ENCODE measurements around the gene COL9A3. TPM values are rescaled to one million over a fixed set of nuclear protein-coding genes. Genes with fewer than 3 reads are reported as not detected.
A peak's percentile ranks its signal among the peaks of the same experiment; 100 is the strongest.

COL9A3 gene
- total RNA-seq, 1 donor from 2014 or later, result 10.5 TPM

DNA sequence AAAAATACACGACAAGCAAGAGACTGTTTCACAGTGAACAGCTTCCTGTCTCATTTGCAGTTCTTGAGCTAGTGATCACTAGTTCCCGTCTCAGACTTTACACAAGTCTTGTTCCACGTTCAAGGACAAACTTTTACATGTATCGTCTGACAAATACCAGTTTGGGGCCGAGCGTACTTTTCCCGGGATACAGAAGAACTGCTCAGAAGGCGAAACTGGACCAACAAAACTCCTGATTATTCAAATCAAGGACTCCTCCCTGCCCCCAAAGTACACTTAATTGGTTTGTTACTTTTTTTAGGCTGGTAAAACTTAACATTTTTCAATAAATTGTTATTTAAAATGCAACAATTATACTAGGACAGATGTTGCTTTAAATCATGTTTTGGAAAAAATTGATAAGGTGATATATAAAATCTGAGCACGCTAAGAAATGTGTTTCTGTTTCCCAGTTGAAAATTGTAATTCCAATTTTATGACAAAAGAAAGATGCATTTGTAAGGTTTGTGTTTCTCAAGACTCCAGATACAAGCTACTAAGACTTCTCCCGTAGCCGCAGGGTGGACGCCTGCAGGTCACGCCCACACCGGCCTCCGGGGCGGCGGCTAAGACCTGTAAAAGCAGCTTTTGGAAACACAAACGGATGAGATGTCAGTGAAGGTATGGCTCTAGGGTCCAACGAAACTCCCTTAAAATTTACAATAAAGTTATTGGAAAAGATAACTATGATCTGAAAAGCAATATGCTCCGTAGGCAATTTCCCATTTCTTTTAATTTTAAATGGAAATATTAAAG lies 61.6 kb downstream of the COL9A3 start:
- TF ChIP-seq, protein P1, sequence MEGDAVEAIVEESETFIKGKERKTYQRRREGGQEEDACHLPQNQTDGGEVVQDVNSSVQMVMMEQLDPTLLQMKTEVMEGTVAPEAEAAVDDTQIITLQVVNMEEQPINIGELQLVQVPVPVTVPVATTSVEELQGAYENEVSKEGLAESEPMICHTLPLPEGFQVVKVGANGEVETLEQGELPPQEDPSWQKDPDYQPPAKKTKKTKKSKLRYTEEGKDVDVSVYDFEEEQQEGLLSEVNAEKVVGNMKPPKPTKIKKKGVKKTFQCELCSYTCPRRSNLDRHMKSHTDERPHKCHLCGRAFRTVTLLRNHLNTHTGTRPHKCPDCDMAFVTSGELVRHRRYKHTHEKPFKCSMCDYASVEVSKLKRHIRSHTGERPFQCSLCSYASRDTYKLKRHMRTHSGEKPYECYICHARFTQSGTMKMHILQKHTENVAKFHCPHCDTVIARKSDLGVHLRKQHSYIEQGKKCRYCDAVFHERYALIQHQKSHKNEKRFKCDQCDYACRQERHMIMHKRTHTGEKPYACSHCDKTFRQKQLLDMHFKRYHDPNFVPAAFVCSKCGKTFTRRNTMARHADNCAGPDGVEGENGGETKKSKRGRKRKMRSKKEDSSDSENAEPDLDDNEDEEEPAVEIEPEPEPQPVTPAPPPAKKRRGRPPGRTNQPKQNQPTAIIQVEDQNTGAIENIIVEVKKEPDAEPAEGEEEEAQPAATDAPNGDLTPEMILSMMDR (IDR thresholded peaks at IDR 0.05), result no peak
- Histone ChIP-seq H3K27me3 (peaks cover 3% of the 10 kb centered on the region), H3K4me3 (no peak overlapping the region), H4K20me1 (ENCODE audit: low read depth) (no peaks in the 10 kb centered on the region), H3K9me3 (ENCODE audit: low read depth) (no peaks in the 10 kb centered on the region), H3K79me2 (ENCODE audit: low read depth) (no peaks in the 10 kb centered on the region), H3K9ac (no peak overlapping the region), H3K4me2 (peak overlapping the region; percentile 13), H3K4me1 (peaks cover 14% of the 10 kb centered on the region), H3K36me3 (no peaks in the 10 kb centered on the region), H3K27ac (no peak overlapping the region), H3F3A (ENCODE audit: low read depth) (peaks cover 36% of the 10 kb centered on the region), H2AFZ (replicated peaks) (no peak overlapping the region)
- Mint-ChIP-seq H3K27me3 (ENCODE audit: insufficient read depth, low read depth) (peaks cover 10% of the 10 kb centered on the region), H3K4me1 (peaks cover 23% of the 10 kb centered on the region), H3K4me3 (no peak overlapping the region), H3K27ac (no peak overlapping the region), H3K36me3 (peaks cover 9% of the 10 kb centered on the region), H3K9me3 (peaks cover 5% of the 10 kb centered on the region)
- DNase-seq (ENCODE audit: low spot score), result peak; percentile 65

DNA sequence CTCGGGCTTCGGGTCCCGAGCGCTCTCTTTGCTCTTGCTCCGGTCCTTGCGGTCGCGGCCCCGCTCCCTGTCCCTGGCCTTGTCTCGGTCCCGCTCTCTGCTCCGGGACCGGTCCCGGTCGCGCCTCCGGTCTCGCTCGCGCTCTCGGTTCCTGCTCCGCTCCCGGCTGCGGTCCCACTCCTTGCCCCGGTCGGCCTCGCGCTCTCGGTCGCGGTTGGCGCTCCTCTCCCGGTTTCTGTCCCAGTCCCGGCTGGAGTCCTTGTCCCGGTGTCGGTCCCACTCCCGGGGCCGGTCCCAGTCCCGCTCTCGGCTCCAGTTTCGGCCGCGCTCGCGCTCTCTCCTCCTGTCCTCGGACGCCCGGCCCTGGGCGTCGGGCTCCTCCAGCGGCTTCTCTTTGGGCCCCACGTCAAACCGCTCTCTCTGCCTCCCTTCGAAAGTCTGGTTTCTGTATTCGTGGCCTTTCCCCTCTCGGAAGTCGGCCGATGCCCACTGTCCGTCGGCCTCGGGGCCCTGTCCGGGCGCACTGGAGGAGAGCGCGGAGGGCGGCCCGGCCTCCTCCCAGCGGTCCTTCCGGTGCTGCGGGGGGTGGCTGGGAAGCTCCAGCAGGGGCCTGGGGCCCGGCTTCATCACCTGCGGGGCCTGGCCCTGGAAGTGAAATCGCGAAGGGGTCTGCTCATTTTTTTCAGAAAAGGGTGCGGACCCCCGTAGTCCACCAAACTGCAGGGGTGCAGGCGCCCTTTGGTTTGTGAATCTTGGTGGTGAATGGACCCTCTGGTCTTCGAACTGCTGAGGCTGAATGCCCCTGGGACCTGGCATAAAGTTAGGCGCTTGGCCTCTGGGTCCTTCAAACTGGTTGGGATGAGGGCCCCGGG lies 62.7 kb downstream of the COL9A3 start:
- H3K27ac Mint-ChIP-seq, result no peak overlapping the region
- peaks cover 16% of the 10 kb centered on the region for H3K4me1 Mint-ChIP-seq
- peaks cover 3% of the 10 kb centered on the region for H3K27me3 ChIP-seq
- H3K4me3 ChIP-seq, result no peak overlapping the region
- peaks cover 14% of the 10 kb centered on the region for H3K4me1 ChIP-seq
- peak overlapping the region; percentile 13 for H3K4me2 ChIP-seq
- peaks cover 3% of the 10 kb centered on the region for H3K9me3 Mint-ChIP-seq
- no peaks in the 10 kb centered on the region for H3K79me2 ChIP-seq (ENCODE audit: low read depth)
- peaks cover 9% of the 10 kb centered on the region for H3K36me3 Mint-ChIP-seq
- H3K27me3 Mint-ChIP-seq (ENCODE audit: insufficient read depth, low read depth), result peaks cover 11% of the 10 kb centered on the region
- TF ChIP-seq EZH2phosphoT487 (IDR thresholded peaks at IDR 0.05) (no peak), EZH2 (IDR thresholded peaks at IDR 0.05) (no peak)
- TF ChIP-seq, protein P1 (IDR thresholded peaks at IDR 0.05), result no peak
- no peak overlapping the region for H3K4me3 Mint-ChIP-seq
- H2AFZ ChIP-seq (replicated peaks), result no peak overlapping the region
- H4K20me1 ChIP-seq (ENCODE audit: low read depth), result no peaks in the 10 kb centered on the region
- no peaks in the 10 kb centered on the region for H3K9me3 ChIP-seq (ENCODE audit: low read depth)
- no peak for DNase-seq (ENCODE audit: low spot score)
- no peak overlapping the region for H3K9ac ChIP-seq
- no peaks in the 10 kb centered on the region for H3K36me3 ChIP-seq
- no peak overlapping the region for H3K27ac ChIP-seq
- H3F3A ChIP-seq (ENCODE audit: low read depth), result peaks cover 27% of the 10 kb centered on the region

DNA sequence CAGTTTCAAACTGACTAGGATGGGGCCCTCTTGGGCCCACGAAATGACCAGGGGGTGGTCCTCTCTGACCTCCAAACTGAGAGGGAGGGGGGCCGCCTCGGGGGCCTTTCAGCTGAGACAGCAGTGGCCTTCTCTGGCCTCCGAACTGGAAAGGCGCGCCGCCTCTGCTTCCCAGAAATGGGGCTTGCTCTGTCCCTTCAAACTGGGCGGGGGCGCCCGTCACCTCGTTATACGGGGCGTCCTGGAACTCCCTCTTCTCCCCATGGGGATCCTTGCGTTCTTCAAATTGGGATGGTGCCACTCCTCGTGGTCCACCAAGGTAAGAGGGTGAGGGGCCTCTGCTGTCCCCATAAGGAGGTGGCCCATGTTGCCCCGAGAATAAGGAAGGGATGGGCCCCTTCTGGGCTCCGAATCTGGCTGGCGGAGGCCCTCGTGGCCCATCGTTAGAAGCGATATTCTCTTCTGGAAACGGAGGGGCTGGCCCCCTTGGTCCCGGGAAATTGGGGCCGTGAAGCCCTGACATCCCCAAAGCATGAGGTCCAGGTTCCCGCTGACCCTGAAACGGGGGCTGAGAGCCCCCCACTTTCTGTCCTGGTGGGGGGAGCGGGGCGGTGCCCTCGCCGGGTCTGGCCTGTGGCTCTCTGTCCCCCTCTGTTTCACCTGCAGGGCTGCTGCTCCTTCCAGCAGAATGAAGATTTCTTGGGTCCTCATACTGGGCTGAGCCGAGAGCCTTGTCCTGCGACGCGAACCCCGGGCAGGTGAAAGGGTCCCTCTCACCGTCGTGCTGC lies 63.5 kb downstream of the COL9A3 start:
- DNase-seq (ENCODE audit: low spot score), result no peak
- H3K27ac ChIP-seq, result no peak overlapping the region
- TF ChIP-seq, protein P1 (IDR thresholded peaks at IDR 0.05), result no peak
- no peak for TF ChIP-seq EZH2 (IDR thresholded peaks at IDR 0.05)
- no peak for TF ChIP-seq EZH2phosphoT487 (IDR thresholded peaks at IDR 0.05)
- Mint-ChIP-seq H3K36me3 (peaks cover 9% of the 10 kb centered on the region), H3K4me1 (peaks cover 12% of the 10 kb centered on the region), H3K27me3 (ENCODE audit: insufficient read depth, low read depth) (peaks cover 10% of the 10 kb centered on the region), H3K27ac (no peak overlapping the region), H3K4me3 (no peak overlapping the region), H3K9me3 (no peaks in the 10 kb centered on the region)
- no peaks in the 10 kb centered on the region for H3K79me2 ChIP-seq (ENCODE audit: low read depth)
- no peaks in the 10 kb centered on the region for H4K20me1 ChIP-seq (ENCODE audit: low read depth)
- H3K4me1 ChIP-seq, result peaks cover 14% of the 10 kb centered on the region
- H3K9ac ChIP-seq, result no peak overlapping the region
- H3K36me3 ChIP-seq, result no peaks in the 10 kb centered on the region
- H3F3A ChIP-seq (ENCODE audit: low read depth), result peaks cover 22% of the 10 kb centered on the region
- no peak overlapping the region for H2AFZ ChIP-seq (replicated peaks)
- no peaks in the 10 kb centered on the region for H3K9me3 ChIP-seq (ENCODE audit: low read depth)
- no peak overlapping the region for H3K4me3 ChIP-seq
- H3K4me2 ChIP-seq, result no peak overlapping the region
- H3K27me3 ChIP-seq, result peaks cover 3% of the 10 kb centered on the region

All from neural progenitor cell (in vitro differentiated cells).